ENCODE measurements around the gene ATP8A2. TPM values are rescaled to one million over a fixed set of nuclear protein-coding genes. Genes with fewer than 3 reads are reported as not detected.

Gene ATP8A2
- total RNA-seq, 4 donors from 2014 or later: 0.20 to 1.1 (median 0.59) TPM

- no peak for DNase-seq
- intact Hi-C loops (cut with DNase I; ENCODE audit: low total_unique reads): no loop called here
- no peaks in the 10 kb centered on the region for H3K9me3 ChIP-seq
- H3K27ac ChIP-seq: no peak overlapping the region
- in situ Hi-C loops (cut with MboI; ENCODE audit: low pct_ligation_motif_present in 1 of 4, low pct_unique_long_range_greater_than_20kb in 1 of 4, low sequenced_read_pairs in 3 of 4): no loop called here
- H3K4me3 ChIP-seq: no peak overlapping the region
- 84 to 86% methylated on average over 3 to 7 of the region's 7 CpGs for WGBS, 2 donors (ENCODE audit: low coverage in 1 of 2)
- TF ChIP-seq EP300 (IDR thresholded peaks at IDR 0.05; ENCODE audit: low read depth) (no peak), POLR2AphosphoS5 (IDR thresholded peaks at IDR 0.05) (no peak), CTCF (IDR thresholded peaks at IDR 0.05) (no peak), POLR2A (IDR thresholded peaks at IDR 0.05) (no peak)
- no peaks in the 10 kb centered on the region for H3K27me3 ChIP-seq
- no peaks in the 10 kb centered on the region for H3K36me3 ChIP-seq
- H3K4me1 ChIP-seq: no peaks in the 10 kb centered on the region
Observed at GRCh38 chr13:25630329-25630900, 258.6 kb downstream of the ATP8A2 start.

DNA sequence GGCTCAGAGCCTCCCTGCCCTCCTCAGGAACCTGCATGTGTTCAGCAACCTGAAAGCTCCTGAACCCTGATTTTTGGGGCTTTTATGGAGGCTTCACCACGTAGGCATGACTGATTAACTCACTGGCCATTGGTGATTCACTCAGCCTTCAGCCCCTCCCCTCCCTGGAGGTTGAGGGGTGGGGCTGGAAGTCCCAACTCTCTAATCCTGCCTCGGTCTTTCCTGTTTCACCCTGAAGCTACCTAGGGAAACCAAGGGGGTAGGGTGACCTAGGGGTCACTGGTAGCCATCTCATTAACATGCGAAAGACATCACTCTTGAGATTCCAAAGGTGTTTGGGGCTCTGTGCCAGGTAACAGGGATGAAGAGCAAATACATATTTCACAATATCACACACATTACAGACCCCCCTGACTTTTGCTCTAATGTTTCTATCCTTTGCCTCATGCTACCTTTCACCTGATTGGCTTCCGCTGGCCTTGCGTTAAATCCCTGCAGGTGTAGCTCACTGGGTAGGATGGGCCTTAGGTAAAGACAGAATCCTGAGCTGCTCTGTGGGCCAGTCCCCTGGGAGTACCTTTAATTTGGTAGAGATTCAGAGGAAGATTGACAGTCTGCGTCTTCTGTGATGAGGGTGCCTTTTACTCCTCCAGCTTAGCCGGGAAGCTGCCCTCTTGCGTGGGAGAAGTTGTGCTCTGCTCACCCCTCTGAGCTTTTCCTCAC, 260.6 kb downstream of the ATP8A2 start:
- no peak overlapping the region for H3K27ac ChIP-seq
- in situ Hi-C loops (cut with MboI; ENCODE audit: low pct_ligation_motif_present in 1 of 4, low pct_unique_long_range_greater_than_20kb in 1 of 4, low sequenced_read_pairs in 3 of 4) (no loop called here), intact Hi-C loops (cut with DNase I; ENCODE audit: low total_unique reads) (no loop called here)
- no peaks in the 10 kb centered on the region for H3K4me1 ChIP-seq
- H3K36me3 ChIP-seq: no peaks in the 10 kb centered on the region
- H3K4me3 ChIP-seq: no peak overlapping the region
- DNase-seq: no peak
- no peaks in the 10 kb centered on the region for H3K27me3 ChIP-seq
- 75 to 87% methylated on average over 3 to 8 of the region's 8 CpGs for WGBS, 2 donors (ENCODE audit: low coverage in 1 of 2)
- H3K9me3 ChIP-seq: no peaks in the 10 kb centered on the region
- TF ChIP-seq POLR2AphosphoS5 (IDR thresholded peaks at IDR 0.05): no peak
- no peak for TF ChIP-seq CTCF (IDR thresholded peaks at IDR 0.05)
- no peak for TF ChIP-seq POLR2A (IDR thresholded peaks at IDR 0.05)
- TF ChIP-seq EP300 (IDR thresholded peaks at IDR 0.05; ENCODE audit: low read depth): no peak

- in situ Hi-C loops (cut with MboI; ENCODE audit: low pct_ligation_motif_present in 1 of 4, low pct_unique_long_range_greater_than_20kb in 1 of 4, low sequenced_read_pairs in 3 of 4) (no loop called here), intact Hi-C loops (cut with DNase I; ENCODE audit: low total_unique reads) (no loop called here)
- Histone ChIP-seq H3K4me3 (no peak overlapping the region), H3K36me3 (no peaks in the 10 kb centered on the region), H3K27ac (no peak overlapping the region), H3K27me3 (no peaks in the 10 kb centered on the region), H3K9me3 (no peaks in the 10 kb centered on the region), H3K4me1 (no peaks in the 10 kb centered on the region)
- no peak for TF ChIP-seq POLR2A (IDR thresholded peaks at IDR 0.05)
- DNase-seq: no peak
- 66 to 70% methylated on average over 5 of the region's 5 CpGs for WGBS, 2 donors (ENCODE audit: low coverage in 1 of 2)
Observed at GRCh38 chr13:25633093-25633492, 261.3 kb downstream of the ATP8A2 start.

- H3K4me1 ChIP-seq: no peaks in the 10 kb centered on the region
- in situ Hi-C loops (cut with MboI; ENCODE audit: low pct_ligation_motif_present in 1 of 4, low pct_unique_long_range_greater_than_20kb in 1 of 4, low sequenced_read_pairs in 3 of 4): no loop called here
- H3K4me3 ChIP-seq: no peak overlapping the region
- intact Hi-C loops (cut with DNase I; ENCODE audit: low total_unique reads): no loop called here
- no peak for DNase-seq
- peaks cover 3 to 4% of the 10 kb centered on the region in 2 donors for H3K9me3 ChIP-seq
- H3K27me3 ChIP-seq: no peaks in the 10 kb centered on the region
- no peaks in the 10 kb centered on the region for H3K36me3 ChIP-seq
- H3K27ac ChIP-seq: no peak overlapping the region
- TF ChIP-seq POLR2A (IDR thresholded peaks at IDR 0.05) (no peak), POLR2AphosphoS5 (IDR thresholded peaks at IDR 0.05) (no peak), EP300 (IDR thresholded peaks at IDR 0.05; ENCODE audit: low read depth) (no peak), CTCF (IDR thresholded peaks at IDR 0.05) (no peak)
- WGBS, 2 donors (ENCODE audit: low coverage in 1 of 2): 76 to 100% methylated on average over 1 of the region's 1 CpG
Observed at GRCh38 chr13:25645681-25646080, 273.9 kb downstream of the ATP8A2 start.

Data from transverse colon (tissue), 4 donors.